PFSK-1 (cell line): ENCODE measurements around the gene RIPOR3.

ENCODE experiments used
- FOXP2 ChIP-seq: optimal IDR thresholded peaks from 2 replicates; pipeline ENCODE3; 2011; ENCODE audit warnings: borderline replicate concordance, control low read depth, inconsistent platforms; ENCODE audit not compliant: insufficient read depth; ENCODE audit errors: extremely low read length, extremely low read depth
- POLR2AphosphoS5 ChIP-seq: IDR thresholded peaks from 2 replicates; pipeline ENCODE4 v1.6.1; 2012; ENCODE audit warnings: low read depth, mild to moderate bottlenecking, control low read depth, low read length, moderate library complexity
- SIN3A ChIP-seq: IDR thresholded peaks from 2 replicates; pipeline ENCODE4 v1.6.1; 2012; ENCODE audit warnings: mild to moderate bottlenecking, low read length, moderate library complexity, borderline replicate concordance; ENCODE audit not compliant: insufficient read depth
- TF ChIP-seq, protein P1 (sequence below), 2 experiments: IDR thresholded peaks; 2 replicates each; pipeline versions ENCODE4 v1.6.1 to v1.8.0; 2011 to 2012; ENCODE audit warnings: low read depth in 2 of 2, low read length in 2 of 2, control low read depth in 1 of 2, inconsistent platforms in 1 of 2, mild to moderate bottlenecking in 1 of 2, moderate library complexity in 1 of 2; ENCODE audit not compliant: insufficient read depth in 1 of 2

RIPOR3 gene

DNA sequence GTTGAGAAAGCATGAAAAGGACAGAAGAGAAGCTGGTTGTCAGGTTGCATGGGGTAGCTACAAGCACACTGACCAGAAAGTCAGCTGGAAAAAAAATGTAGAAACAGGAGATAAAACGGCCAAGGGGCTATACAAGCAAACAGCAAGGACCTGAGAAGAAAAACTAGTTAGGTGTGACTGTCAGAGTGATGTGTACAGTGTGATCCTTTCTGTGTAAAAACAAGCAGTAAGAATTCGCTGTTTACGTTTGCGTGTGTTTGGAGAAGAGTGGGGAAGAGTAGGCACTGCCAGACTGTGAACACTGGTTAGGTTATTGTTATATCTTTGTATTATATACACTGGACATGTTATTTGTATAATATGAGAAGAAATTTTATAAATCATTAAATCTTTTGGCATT, 153.1 kb downstream of the RIPOR3 start:
- no peak for TF ChIP-seq POLR2AphosphoS5

DNA sequence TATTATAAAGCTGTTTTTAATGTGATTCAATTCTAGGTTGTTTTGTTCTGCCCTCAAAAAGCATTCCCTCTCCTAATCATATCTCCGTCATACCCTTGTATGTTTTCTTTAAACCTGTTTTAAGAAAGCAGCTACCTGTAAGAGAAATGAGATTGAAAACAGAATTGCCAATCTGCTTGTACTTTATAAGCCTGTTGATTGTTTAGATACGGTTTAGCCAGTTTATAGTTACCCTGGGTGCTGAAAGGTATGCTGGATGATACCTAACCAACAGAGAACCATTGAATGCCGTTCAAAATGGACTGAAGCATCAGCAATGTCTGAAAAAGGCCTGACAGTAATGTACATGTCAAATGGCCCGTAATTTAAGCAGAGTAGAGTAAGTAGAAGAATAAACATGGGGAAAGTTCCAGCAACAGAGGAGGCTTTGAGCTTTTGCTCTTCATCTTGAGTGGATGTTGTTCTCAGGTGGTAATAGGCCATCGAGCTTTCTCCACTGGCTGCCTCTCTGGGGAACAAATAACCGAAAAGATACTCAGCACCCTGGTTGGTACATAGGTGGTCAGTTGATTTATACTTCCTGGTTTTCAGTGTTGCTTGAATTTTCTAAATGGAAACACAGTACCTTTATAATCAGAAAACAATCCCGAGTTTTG, 153.7 kb downstream of the RIPOR3 start:
- TF ChIP-seq, protein P1, sequence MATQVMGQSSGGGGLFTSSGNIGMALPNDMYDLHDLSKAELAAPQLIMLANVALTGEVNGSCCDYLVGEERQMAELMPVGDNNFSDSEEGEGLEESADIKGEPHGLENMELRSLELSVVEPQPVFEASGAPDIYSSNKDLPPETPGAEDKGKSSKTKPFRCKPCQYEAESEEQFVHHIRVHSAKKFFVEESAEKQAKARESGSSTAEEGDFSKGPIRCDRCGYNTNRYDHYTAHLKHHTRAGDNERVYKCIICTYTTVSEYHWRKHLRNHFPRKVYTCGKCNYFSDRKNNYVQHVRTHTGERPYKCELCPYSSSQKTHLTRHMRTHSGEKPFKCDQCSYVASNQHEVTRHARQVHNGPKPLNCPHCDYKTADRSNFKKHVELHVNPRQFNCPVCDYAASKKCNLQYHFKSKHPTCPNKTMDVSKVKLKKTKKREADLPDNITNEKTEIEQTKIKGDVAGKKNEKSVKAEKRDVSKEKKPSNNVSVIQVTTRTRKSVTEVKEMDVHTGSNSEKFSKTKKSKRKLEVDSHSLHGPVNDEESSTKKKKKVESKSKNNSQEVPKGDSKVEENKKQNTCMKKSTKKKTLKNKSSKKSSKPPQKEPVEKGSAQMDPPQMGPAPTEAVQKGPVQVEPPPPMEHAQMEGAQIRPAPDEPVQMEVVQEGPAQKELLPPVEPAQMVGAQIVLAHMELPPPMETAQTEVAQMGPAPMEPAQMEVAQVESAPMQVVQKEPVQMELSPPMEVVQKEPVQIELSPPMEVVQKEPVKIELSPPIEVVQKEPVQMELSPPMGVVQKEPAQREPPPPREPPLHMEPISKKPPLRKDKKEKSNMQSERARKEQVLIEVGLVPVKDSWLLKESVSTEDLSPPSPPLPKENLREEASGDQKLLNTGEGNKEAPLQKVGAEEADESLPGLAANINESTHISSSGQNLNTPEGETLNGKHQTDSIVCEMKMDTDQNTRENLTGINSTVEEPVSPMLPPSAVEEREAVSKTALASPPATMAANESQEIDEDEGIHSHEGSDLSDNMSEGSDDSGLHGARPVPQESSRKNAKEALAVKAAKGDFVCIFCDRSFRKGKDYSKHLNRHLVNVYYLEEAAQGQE (IDR thresholded peaks at IDR 0.05; ENCODE audit: insufficient read depth in 1 of 2, low read depth in 2 of 2, low read length in 2 of 2), result no peak
- no peak for TF ChIP-seq SIN3A
- TF ChIP-seq FOXP2, result no peak

DNA sequence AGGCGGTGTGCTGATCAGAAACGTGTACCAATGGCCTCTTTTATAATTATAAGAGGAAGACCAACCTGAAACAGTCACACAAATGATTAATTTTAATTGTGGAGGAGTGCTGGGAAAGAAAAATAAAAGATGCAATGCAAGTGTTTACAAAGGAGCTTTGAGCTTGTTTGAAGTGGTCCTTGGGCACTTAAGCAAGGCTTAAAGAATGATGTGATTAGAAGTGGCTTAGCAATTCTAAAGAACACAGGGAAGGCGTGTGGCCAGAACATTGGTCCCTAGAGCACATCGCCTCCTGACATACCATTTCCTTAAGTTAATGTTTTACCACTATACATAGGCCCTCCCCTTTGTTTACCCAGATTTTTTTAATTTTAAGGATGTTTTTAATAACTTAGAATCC, 155.0 kb downstream of the RIPOR3 start:
- TF ChIP-seq POLR2AphosphoS5, result no peak
- TF ChIP-seq, protein P1 (IDR thresholded peaks at IDR 0.05; ENCODE audit: insufficient read depth in 1 of 2, low read depth in 2 of 2, low read length in 2 of 2), result no peak
